ENCODE measurements around the gene UBE3A.
"Not testable (repeated sequence)": the region's sequence is repeated elsewhere in the genome, so short reads cannot be mapped to it uniquely, and the experiment has no call there.

UBE3A gene

GRCh38 chr15:25437777-25438600 is 835 bp downstream of the UBE3A start:
- ATAC-seq = peak; percentile 11 to 21

DNA sequence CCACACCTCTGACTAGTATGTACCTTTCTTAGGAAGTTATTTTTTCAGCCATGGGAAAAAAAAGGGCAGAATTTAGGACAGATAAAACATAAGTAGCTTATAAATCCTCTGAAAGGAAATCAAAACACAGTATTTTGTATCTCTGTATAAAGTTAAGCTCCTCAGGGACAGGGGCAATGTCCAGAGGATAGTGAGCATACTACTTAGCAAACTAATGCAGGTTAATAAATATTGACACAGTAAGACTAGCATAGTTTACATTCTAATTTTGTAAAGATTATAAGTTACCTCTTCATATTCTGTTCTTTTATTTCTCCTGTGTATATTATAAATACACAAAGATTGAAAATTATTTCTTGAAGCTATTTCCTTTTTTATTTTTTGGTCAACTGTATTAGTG is 2.1 kb downstream of the UBE3A start:
- no peak for ATAC-seq

DNA sequence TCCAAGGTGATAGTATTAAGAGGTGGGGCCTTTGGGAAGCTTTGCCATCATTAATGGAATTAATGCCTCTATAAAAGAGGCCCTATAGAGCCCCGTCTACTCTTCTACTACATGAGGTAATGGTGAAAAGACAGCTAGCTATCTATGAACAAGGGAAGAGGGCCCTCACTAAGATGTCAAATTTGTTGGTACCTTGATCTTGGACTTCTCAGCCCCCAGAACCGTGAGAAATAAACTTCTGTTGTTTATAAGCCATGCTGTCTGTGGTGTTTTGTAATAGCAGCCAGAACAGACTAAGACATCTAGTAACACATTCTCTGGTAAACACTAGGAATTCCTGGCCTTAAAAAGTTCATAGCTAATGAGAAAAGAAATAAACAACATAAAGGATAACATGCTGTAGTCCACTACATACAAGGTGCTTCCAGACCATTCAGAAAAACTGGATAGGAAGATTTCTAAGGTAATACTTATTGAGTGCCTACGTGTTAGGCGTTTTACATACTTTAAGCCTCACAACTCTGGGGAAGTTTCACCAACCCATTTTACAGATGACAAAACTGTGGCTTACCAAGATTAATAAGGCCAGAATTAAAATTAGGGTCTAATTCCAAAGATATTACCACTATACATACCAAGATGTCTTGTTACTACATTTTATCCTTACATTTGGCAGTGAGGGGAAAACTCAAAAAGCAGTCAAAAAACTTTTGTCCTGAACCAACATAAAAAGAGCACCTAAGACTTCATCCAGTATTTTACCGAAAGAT is 3.2 kb downstream of the UBE3A start:
- ATAC-seq = no peak

DNA sequence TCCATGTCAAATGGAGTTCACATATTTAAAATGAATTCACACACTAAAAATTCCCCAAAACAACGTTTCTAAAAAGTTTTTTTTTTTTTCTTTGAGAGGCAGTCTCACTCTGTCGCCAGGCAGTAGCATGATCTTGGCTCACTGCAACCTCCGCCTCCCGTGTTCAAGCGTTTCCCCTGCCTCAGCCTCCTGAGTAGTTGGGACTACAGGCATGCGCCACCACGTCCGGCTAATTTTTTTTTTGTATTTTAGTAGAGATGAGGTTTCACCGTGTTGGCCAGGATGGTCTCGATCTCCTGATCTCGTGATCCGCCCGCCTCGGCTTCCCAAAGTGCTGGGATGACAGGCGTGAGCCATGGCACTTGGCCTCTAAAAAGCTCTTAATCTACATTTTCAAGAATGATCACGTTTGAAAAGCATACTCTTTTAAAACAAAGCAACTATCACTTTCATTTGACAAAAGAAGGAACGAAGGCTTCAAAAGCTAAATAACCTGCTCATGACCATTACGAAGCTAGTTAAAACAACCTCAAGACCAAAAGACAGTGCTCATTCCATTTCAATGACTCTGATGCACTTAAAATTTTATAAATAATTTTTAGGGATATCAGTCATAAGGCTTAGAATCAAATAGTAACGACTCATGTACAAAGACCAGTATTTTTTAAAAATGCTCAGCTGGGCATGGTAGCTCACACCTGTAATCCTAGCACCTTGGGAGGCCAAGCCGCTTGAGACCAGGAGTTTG is 5.5 kb downstream of the UBE3A start:
- ATAC-seq = no peak

DNA sequence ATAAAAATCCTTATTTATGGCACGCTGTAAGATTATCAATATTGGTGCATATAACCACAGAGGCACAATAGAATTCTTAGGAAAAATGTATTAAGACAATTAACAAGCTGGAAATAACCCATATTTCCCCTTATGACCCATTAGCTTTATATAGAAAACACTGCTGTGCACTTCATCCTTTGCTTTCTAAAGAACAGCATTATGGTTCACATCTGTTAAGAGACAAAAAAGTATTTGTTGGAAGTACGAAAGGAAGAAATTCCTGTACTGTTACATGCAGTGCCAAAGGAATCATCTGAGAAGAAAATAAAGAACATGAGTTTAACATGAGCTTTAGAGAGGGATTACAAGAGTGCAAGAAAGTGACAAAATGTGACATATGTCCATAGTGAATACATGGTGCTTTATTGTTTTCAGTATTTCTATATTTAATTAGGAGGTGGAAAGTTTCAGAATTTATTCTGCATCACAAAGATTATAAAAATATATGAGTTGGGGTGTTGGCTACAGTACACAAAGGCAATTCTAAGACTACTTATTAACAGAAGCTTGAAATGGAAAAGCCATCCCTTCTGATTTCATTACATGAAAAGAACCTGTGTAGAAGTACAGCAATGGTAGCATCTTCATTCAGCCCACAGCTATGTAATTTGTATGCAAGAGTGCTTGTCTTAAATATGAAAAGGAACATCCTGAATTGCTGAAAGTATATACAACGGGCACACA is 6.8 kb downstream of the UBE3A start:
- ATAC-seq = no peak

- ATAC-seq = no peak
Measured at GRCh38 chr15:25427861-25428260, 11.0 kb downstream of the UBE3A start.

DNA sequence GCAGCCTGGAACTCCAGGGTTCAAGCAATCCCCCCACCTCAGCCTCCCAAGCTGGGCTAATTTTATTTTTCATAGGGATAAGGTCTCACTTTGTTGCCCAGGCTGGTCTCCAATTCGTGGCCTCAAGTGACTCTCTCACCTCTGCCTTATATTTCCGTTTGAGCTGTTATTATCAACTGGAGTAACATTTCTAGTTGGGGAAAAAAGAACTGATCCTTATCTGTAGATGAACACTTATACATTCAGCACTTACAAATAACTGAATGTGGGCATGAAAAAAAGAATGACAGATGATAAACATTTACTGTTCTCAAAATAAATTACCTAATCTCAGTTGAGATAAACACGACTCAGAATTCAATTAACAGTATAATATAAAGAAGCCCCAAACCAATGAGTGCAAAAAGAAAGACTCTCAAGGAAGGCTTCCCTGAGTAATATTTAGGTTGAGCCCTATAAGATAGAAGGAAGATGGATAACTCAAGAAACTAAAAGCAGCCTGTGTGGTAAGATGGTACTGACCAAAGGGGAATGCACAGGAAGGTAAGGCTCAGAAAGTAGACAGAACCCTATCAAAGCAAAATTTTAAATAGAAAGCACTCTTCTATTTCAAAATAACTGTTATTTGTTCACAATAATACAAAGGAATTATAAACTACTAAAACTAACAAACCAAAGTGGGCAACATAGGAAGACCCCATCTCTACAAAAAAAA is 11.8 kb downstream of the UBE3A start:
- no peak for ATAC-seq

GRCh38 chr15:25424073-25424472 is 14.8 kb downstream of the UBE3A start:
- no peak for ATAC-seq

- no peak for ATAC-seq
Measured at GRCh38 chr15:25422021-25422420, 16.8 kb downstream of the UBE3A start.

- no peak for ATAC-seq
Measured at GRCh38 chr15:25418202-25418601, 20.6 kb downstream of the UBE3A start.

- ATAC-seq = no peak
Measured at GRCh38 chr15:25417604-25418003, 21.2 kb downstream of the UBE3A start.

- peak; percentile 53 to 60 for ATAC-seq
Measured at GRCh38 chr15:25416693-25417092, 22.1 kb downstream of the UBE3A start.

DNA sequence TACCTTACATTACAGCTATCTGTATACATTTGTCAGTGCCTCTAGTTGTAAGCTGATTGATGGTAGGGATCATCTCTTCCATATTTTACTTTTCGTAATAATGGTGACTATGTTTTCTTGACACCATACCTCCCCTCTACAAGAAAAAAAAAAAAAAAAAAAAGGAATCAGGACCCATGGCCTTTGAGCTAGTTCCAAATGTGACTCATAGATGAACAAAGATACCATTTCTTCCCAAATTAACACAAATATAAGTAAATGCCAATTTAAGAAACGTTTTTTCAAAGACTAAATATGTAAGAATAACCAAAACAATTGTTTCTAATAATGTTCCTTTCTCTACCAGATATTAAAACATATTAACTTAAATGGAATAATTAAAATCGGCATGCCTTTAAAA is 23.1 kb downstream of the UBE3A start:
- no peak for ATAC-seq

DNA sequence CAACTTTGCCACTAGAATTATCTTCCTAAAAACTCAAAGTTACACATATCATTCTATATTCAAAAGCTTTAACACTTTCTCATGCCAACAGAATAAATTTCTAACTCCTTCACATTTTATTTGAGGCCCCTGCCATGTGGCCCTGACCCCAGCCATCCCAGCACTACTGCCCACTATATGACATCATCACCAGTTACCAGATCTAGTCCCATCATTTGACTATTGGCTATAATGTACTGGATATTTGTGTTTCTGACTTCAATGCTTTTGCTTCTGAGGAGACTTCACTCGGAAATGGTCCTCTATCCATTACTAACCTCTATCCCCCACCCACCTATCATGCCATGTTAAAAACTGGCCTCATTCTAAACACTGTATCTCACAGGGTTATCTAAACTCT is 23.6 kb downstream of the UBE3A start:
- ATAC-seq = no peak

GRCh38 chr15:25410649-25411048 is 28.2 kb downstream of the UBE3A start:
- no peak for ATAC-seq

GRCh38 chr15:25409731-25410130 is 29.1 kb downstream of the UBE3A start:
- ATAC-seq = not testable (repeated sequence)

GRCh38 chr15:25408929-25409328 is 29.9 kb downstream of the UBE3A start:
- no peak for ATAC-seq

- ATAC-seq = no peak
Measured at GRCh38 chr15:25408428-25408827, 30.4 kb downstream of the UBE3A start.

- ATAC-seq = no peak
Measured at GRCh38 chr15:25407950-25408349, 30.9 kb downstream of the UBE3A start.

- no peak for ATAC-seq
Measured at GRCh38 chr15:25406846-25407245, 32.0 kb downstream of the UBE3A start.

DNA sequence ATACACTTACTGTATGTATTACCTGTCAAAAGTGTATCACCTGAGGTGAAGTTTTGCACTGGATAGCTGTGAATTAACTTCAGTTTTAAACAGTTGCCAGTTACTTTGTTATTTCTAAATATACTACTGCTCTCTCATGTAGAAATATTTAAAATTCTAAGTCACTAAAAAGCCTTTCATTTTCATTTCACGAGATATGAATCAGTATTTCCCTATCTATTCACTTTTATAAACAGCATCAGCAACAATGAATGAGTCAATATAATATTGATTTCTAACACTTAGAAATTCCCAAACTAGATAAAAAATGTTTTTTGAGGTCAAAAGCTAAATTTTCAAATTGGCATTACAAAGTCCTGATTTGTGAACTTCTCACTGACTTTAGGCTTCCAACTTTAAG is 32.6 kb downstream of the UBE3A start:
- no peak for ATAC-seq

DNA sequence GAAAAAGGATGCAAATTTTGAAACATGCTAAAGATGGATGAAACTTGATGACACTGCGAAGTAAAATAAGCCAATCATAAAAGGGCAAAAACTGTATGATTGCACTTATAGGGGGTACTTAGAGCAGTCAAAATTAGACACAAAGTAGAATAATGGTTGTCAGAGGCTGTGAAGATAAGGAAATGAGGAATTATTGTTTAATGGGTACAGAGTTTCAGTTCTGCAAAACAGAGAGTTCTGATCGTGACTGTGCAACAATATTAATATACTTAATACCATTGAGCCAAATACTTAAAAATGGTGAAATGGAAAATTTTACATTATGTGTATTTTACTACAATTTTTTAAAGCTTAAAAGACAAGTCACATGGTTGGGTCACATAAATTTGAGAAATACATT is 35.1 kb downstream of the UBE3A start:
- ATAC-seq = no peak

All from activated CD4-positive, CD25-positive, alpha-beta regulatory T cell treated with anti-CD3 and anti-CD28 coated beads, Interleukin-2, amount 50 U/mL, for 24 hours (primary cell).